Omental fat pad (tissue), 4 donors: ENCODE results near the gene NPAS3. TPM values are rescaled to one million over a fixed set of nuclear protein-coding genes. Genes with fewer than 3 reads are reported as not detected.

Experiments
- ATAC-seq: fragments of 150-250 bp; one replicate; pipeline ENCODE4 v1.9.1; 2016; ENCODE audit warnings: mild to moderate bottlenecking, moderate library complexity; ENCODE audit not compliant: low FRiP score
- DNase-seq: peaks from one replicate; pipeline ENCODE4 v3.0.0-alpha.2; 2019; ENCODE audit warnings: low spot score
- CTCF ChIP-seq, 3 donors: fragments of 450-650 bp; IDR thresholded peaks; one replicate each; pipeline ENCODE4 v1.5.1; 2016 to 2017; ENCODE audit warnings: antibody characterized with exemption in 3 of 3, mild to moderate bottlenecking in 3 of 3, moderate library complexity in 2 of 3
- total RNA-seq, 4 donors: library from RNA; depleted of rRNA; stranded (reverse); fragments of >200 nt; gene quantifications; one replicate each; pipeline ENCODE4 v1.1.0, GENCODE V29; 2016

The NPAS3 gene
- total RNA-seq, 4 donors from 2014 or later = 0.79 to 6.0 (median 2.5) TPM

DNA sequence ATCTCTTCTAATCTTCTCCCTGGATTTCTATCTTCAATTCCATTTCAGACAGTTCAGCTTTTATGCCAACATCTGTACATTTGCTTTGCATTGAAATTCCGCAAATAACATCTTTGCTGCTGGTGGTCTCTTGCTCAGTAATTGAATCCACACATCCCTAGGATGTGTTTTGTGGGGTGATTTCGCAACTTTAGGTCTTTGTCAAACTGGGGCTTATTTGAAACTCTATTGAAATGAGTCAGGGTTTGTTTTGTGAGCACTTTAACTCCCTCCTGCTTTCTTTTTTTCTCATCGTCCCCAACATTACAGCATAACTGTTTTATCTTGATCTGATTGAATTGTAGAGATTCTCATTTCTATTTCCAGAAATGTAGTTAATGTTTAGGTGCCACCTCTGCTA is 404.3 kb downstream of the NPAS3 start:
- TF ChIP-seq CTCF (IDR thresholded peaks at IDR 0.05) = no peak
- no peak for ATAC-seq
- no peak for DNase-seq

DNA sequence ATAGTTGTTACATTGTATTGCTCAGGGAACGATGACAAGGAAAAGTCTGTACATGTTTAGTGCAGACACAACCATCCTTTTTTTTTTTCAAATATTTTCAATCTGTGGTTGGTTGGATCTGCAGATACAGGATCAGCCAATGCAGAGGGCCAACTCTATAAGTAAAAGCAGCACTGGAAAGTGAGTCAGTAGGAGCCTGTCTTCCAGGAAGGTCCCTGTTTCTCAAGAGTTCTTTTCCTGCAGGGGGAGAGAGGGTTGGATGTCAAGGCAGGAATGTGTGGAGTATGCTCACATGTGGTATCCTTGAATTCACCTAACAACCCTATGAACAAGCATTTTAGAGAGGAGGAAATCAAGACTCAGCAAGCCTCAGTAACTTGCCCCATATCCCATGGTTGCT is 409.1 kb downstream of the NPAS3 start:
- TF ChIP-seq CTCF (IDR thresholded peaks at IDR 0.05) = no peak
- ATAC-seq (no peak), DNase-seq (no peak)

DNA sequence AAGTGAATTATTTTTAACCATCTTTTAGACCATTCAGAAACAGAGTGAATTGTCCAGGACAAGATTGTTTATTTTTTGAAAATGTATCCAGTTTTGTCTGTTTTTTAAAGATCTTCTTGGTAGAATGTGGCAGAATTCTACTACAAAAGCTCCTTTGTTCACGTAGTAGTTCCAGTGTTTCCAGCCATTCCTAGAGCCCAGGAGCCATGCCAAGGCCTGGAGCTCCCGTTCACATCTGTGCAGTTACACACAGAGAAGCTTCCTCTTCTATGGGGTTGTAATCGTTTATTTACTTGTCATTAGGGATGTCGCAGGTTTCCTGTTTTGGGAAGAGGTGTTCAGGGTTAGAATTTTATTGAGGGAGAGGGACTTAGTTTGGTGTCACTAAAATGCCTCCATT is 409.8 kb downstream of the NPAS3 start:
- no peak for TF ChIP-seq CTCF (IDR thresholded peaks at IDR 0.05)
- ATAC-seq (no peak), DNase-seq (no peak)

GRCh38 chr14:33349871-33350270 is 411.2 kb downstream of the NPAS3 start:
- TF ChIP-seq CTCF (IDR thresholded peaks at IDR 0.05) = no peak
- ATAC-seq = no peak

GRCh38 chr14:33350366-33350990 is 411.8 kb downstream of the NPAS3 start:
- no peak for TF ChIP-seq CTCF (IDR thresholded peaks at IDR 0.05)
- no peak for DNase-seq
- ATAC-seq = no peak

More at GRCh38 chr14:33349871-33350270, 411.2 kb downstream of the NPAS3 start:
- DNase-seq = no peak

- no peak for DNase-seq
- no peak for TF ChIP-seq CTCF (IDR thresholded peaks at IDR 0.05)
- no peak for ATAC-seq
Measured at GRCh38 chr14:33352821-33353220, 414.1 kb downstream of the NPAS3 start.

GRCh38 chr14:33356181-33356580 is 417.5 kb downstream of the NPAS3 start:
- ATAC-seq (no peak), DNase-seq (no peak)
- no peak for TF ChIP-seq CTCF (IDR thresholded peaks at IDR 0.05)
